NT2/D1 (cell line): ENCODE data around the gene GPATCH1.

Source experiments
- DNase-seq: peaks from one replicate; pipeline ENCODE4 v3.0.0-alpha.2; 2011; ENCODE audit warnings: low read depth, low spot score
- H3K27me3 ChIP-seq: 2 replicates; pipeline ENCODE4 v1.6.0; 2011; ENCODE audit warnings: mild to moderate bottlenecking; ENCODE audit not compliant: insufficient read length, insufficient read depth
- H3K36me3 ChIP-seq: 2 replicates; pipeline ENCODE4 v1.6.1; 2011; ENCODE audit warnings: mild to moderate bottlenecking, low read length, mixed read lengths; ENCODE audit not compliant: insufficient read depth, insufficient read length
- H3K4me1 ChIP-seq: 2 replicates; pipeline ENCODE4 v1.5.1; 2011; ENCODE audit not compliant: insufficient read depth, insufficient read length
- H3K4me3 ChIP-seq: 2 replicates; pipeline ENCODE4 v1.5.1; 2011; ENCODE audit warnings: low read depth; ENCODE audit not compliant: insufficient read length
- H3K9ac ChIP-seq: 2 replicates; pipeline ENCODE4 v1.6.0; 2011; ENCODE audit warnings: low read depth; ENCODE audit not compliant: insufficient read length
- H3K9me3 ChIP-seq: 2 replicates; pipeline ENCODE4 v1.5.1; 2011; ENCODE audit warnings: mild to moderate bottlenecking, low read length; ENCODE audit not compliant: insufficient read depth
- SUZ12 ChIP-seq: IDR thresholded peaks from 2 replicates; pipeline ENCODE4 v1.6.1; 2011; ENCODE audit not compliant: insufficient read length, insufficient read depth; ENCODE audit errors: extremely low read depth
- YY1 ChIP-seq: IDR thresholded peaks from 2 replicates; pipeline ENCODE4 v1.6.1; 2011; ENCODE audit not compliant: insufficient read length, insufficient read depth
- ZNF274 ChIP-seq: IDR thresholded peaks from 2 replicates; pipeline ENCODE4 v1.6.1; 2011; ENCODE audit warnings: mild to moderate bottlenecking, low read depth, low read length

The GPATCH1 gene

DNA sequence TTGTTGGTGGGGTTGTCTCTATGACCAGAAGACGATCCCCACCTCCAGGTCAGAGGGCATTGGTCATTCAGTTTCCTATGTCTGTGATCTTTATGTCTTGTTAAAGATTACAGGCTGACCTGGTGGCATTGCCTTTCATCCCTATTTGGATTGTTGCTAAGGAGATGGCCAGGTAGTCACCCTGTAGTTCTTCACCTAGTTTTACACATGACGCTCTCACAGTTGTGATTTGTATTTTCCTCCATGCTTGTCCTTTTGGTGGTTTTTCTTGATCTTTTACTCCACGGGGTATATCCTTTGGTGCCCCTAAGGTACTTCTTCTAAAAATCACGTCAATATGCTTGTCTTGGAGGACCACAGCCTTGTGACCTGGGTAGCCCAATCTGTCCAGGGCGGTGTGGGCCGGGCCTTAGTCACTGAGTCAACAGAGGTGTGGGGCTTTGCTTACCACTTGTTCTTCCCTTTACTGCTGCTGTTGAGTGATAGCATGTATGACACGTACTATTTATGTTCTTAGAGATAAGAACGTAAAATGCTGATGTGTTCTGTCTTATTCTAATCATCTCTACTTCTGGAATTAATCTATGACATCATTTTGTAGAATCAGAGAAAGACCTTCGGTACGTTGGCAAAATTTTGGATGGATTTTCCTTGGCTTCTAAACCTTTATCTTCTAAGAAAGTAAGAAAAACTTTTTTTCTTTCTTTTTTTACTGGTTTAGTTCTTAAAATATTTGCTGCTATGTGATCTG lies 20.1 kb downstream of the GPATCH1 start:
- Histone ChIP-seq H3K9me3 (no peaks in the 10 kb centered on the region), H3K4me1 (no peaks in the 10 kb centered on the region), H3K4me3 (no peak overlapping the region), H3K36me3 (peaks cover 55% of the 10 kb centered on the region), H3K9ac (no peak overlapping the region), H3K27me3 (no peaks in the 10 kb centered on the region)
- DNase-seq: no peak
- TF ChIP-seq YY1: no peak
- no peak for TF ChIP-seq SUZ12
- no peak for TF ChIP-seq ZNF274

GRCh38 chr19:33102893-33103292 lies 21.9 kb downstream of the GPATCH1 start:
- H3K4me1 ChIP-seq: no peaks in the 10 kb centered on the region
- H3K9ac ChIP-seq: no peak overlapping the region
- DNase-seq: no peak
- TF ChIP-seq SUZ12 (no peak), ZNF274 (no peak), YY1 (no peak)
- no peaks in the 10 kb centered on the region for H3K27me3 ChIP-seq
- no peak overlapping the region for H3K4me3 ChIP-seq
- peaks cover 59% of the 10 kb centered on the region for H3K36me3 ChIP-seq
- H3K9me3 ChIP-seq: no peaks in the 10 kb centered on the region

- H3K36me3 ChIP-seq: peaks cover 71% of the 10 kb centered on the region
- no peak overlapping the region for H3K9ac ChIP-seq
- no peak overlapping the region for H3K4me3 ChIP-seq
- H3K9me3 ChIP-seq: no peaks in the 10 kb centered on the region
- H3K27me3 ChIP-seq: no peaks in the 10 kb centered on the region
- no peak for DNase-seq
- no peaks in the 10 kb centered on the region for H3K4me1 ChIP-seq
- TF ChIP-seq SUZ12 (no peak), ZNF274 (no peak), YY1 (no peak)
These were observed 27.2 kb downstream of the GPATCH1 start for GRCh38 chr19:33108161-33108560.

DNA sequence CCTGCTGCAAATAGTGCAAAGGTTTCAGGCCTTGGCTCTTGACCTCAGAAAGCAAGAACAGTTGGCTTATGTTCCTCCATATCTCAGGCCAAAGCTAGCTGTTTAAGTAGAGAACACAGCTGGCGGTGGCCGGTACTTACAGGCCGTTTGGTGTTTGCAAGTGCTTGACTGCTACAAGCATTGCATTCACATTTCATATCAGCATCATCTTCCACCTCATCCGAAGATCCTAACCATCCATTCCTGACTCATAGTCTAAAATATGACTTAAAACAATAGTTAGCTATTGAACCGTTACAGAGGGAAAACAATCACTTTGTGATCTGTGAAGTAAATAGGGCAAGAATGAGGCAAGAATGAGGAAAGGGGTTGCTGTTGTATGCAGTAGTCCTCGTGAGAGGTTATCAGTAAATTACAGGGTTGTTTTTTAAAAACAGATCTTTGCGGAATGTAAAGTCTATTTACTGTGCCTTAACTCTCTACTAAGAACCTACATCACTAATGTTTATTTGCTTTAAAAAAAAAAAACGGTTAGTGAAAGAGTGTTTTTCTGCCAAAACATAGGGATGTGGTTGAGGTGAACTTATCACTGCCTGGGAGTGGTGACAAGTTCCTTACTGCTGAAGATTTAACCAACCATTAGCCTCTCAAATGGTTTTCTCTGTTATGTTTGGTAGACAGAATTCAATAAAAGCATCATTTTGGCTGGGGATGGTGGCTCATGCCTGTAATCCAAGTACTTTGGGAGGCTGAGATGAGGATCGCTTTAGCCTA lies 29.3 kb downstream of the GPATCH1 start:
- H3K36me3 ChIP-seq: peaks cover 72% of the 10 kb centered on the region

GRCh38 chr19:33111587-33111986 lies 30.6 kb downstream of the GPATCH1 start:
- Histone ChIP-seq H3K27me3 (no peaks in the 10 kb centered on the region), H3K9ac (no peak overlapping the region), H3K4me3 (no peak overlapping the region), H3K9me3 (no peaks in the 10 kb centered on the region), H3K4me1 (no peaks in the 10 kb centered on the region), H3K36me3 (peaks cover 67% of the 10 kb centered on the region)
- no peak for TF ChIP-seq YY1
- no peak for TF ChIP-seq SUZ12
- TF ChIP-seq ZNF274: no peak
- no peak for DNase-seq

More for the DNA sequence above, 29.3 kb downstream of the GPATCH1 start:
- Histone ChIP-seq H3K4me3 (no peak overlapping the region), H3K27me3 (no peaks in the 10 kb centered on the region), H3K4me1 (no peaks in the 10 kb centered on the region), H3K9ac (no peak overlapping the region), H3K9me3 (no peaks in the 10 kb centered on the region)
- TF ChIP-seq SUZ12: no peak
- DNase-seq: no peak

DNA sequence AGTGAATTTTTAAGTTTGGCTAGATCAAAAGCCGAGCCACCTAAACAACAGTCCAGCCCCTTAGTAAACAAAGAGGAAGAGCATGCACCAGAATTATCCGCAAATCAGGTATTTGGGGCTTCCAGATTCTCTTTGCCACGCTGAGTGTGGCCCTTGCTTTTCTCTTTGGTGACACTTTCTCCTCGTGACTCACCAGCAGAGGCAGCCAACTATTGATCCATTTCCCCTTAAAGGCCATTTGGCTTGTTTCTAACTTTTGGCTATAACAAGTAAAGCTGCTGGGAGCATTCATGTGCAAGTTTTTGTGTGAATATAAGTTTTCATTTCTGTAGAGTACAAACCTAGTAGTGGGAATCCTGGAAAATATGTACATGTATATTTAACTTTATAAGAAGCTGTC lies 33.3 kb downstream of the GPATCH1 start:
- H3K9ac ChIP-seq: no peak overlapping the region
- H3K4me1 ChIP-seq: no peaks in the 10 kb centered on the region
- no peak for DNase-seq
- H3K36me3 ChIP-seq: peaks cover 61% of the 10 kb centered on the region
- H3K27me3 ChIP-seq: no peaks in the 10 kb centered on the region
- TF ChIP-seq ZNF274 (no peak), SUZ12 (no peak), YY1 (no peak)
- H3K4me3 ChIP-seq: no peak overlapping the region
- H3K9me3 ChIP-seq: no peaks in the 10 kb centered on the region

GRCh38 chr19:33117501-33117900 lies 36.5 kb downstream of the GPATCH1 start:
- Histone ChIP-seq H3K9me3 (no peaks in the 10 kb centered on the region), H3K9ac (no peak overlapping the region), H3K36me3 (peaks cover 40% of the 10 kb centered on the region), H3K4me1 (no peaks in the 10 kb centered on the region), H3K4me3 (no peak overlapping the region), H3K27me3 (no peaks in the 10 kb centered on the region)
- no peak for DNase-seq
- no peak for TF ChIP-seq YY1
- no peak for TF ChIP-seq ZNF274
